Measurements from ENCODE around the gene MAML3. TPM values are rescaled to one million over a fixed set of nuclear protein-coding genes. Genes with fewer than 3 reads are reported as not detected.

Gene MAML3
- total RNA-seq, 6 donors from 2014 or later, result 9.6 to 31.4 (median 14.5) TPM

- ATAC-seq (ENCODE audit: low FRiP score in 2 of 2), result no peak
- H3K36me3 ChIP-seq, result peaks cover 0 to 4% (median 1%) of the 10 kb centered on the region in 4 donors
- H3K4me3 ChIP-seq, result no peak overlapping the region
- H3K4me1 ChIP-seq, result peaks cover 11 to 20% (median 15%) of the 10 kb centered on the region in 4 donors
- no peaks in the 10 kb centered on the region for H3K27me3 ChIP-seq
- DNase-seq, result no peak
- H3K9me3 ChIP-seq, result no peaks in the 10 kb centered on the region
- TF ChIP-seq CTCF (IDR thresholded peaks at IDR 0.05) (no peak), POLR2AphosphoS5 (IDR thresholded peaks at IDR 0.05) (no peak), EP300 (IDR thresholded peaks at IDR 0.05) (no peak), POLR2A (IDR thresholded peaks at IDR 0.05) (no peak)
- H3K27ac ChIP-seq, result no peak overlapping the region
- 25 to 76% methylated on average over 1 of the region's 1 CpG for WGBS, 2 donors
Observed at GRCh38 chr4:139686130-139686529, 467.9 kb downstream of the MAML3 start.

- DNase-seq (no peak), ATAC-seq (ENCODE audit: low FRiP score in 2 of 2) (no peak)
- peaks cover 0 to 5% (median 3%) of the 10 kb centered on the region in 4 donors for H3K36me3 ChIP-seq
- H3K27ac ChIP-seq, result no peak overlapping the region
- H3K27me3 ChIP-seq, result no peaks in the 10 kb centered on the region
- H3K4me1 ChIP-seq, result peaks cover 11 to 23% (median 15%) of the 10 kb centered on the region in 4 donors
- TF ChIP-seq POLR2AphosphoS5 (IDR thresholded peaks at IDR 0.05), result no peak
- no peak for TF ChIP-seq POLR2A (IDR thresholded peaks at IDR 0.05)
- no peak for TF ChIP-seq CTCF (IDR thresholded peaks at IDR 0.05)
- TF ChIP-seq EP300 (IDR thresholded peaks at IDR 0.05), result no peak
- no peak overlapping the region for H3K4me3 ChIP-seq
- WGBS, 2 donors, result 82 to 83% methylated on average over 5 of the region's 5 CpGs
- no peaks in the 10 kb centered on the region for H3K9me3 ChIP-seq
Observed at GRCh38 chr4:139685180-139685579, 468.8 kb downstream of the MAML3 start.

- no peak for ATAC-seq (ENCODE audit: low FRiP score in 2 of 2)
- 95 to 100% methylated on average over 1 of the region's 1 CpG for WGBS, 2 donors
Observed at GRCh38 chr4:139684351-139684750, 469.6 kb downstream of the MAML3 start.

GRCh38 chr4:139682741-139683151, 471.2 kb downstream of the MAML3 start:
- Histone ChIP-seq H3K9me3 (no peaks in the 10 kb centered on the region), H3K4me1 (peaks cover 11 to 25% (median 15%) of the 10 kb centered on the region in 4 donors), H3K4me3 (no peak overlapping the region), H3K36me3 (peaks cover 7 to 24% (median 13%) of the 10 kb centered on the region in 4 donors), H3K27me3 (no peaks in the 10 kb centered on the region), H3K27ac (peak overlapping the region in 3 of 4 donors; percentile 7 to 62 (median 16))
- ATAC-seq (ENCODE audit: low FRiP score in 2 of 2), result no peak
- no peak for DNase-seq
- 46 to 61% methylated on average over 6 of the region's 6 CpGs for WGBS, 2 donors
- no peak for TF ChIP-seq POLR2A (IDR thresholded peaks at IDR 0.05)
- TF ChIP-seq EP300 (IDR thresholded peaks at IDR 0.05), result no peak
- TF ChIP-seq CTCF (IDR thresholded peaks at IDR 0.05), result no peak
- TF ChIP-seq POLR2AphosphoS5 (IDR thresholded peaks at IDR 0.05), result no peak

More at GRCh38 chr4:139684351-139684750, 469.6 kb downstream of the MAML3 start:
- Histone ChIP-seq H3K36me3 (peaks cover 2 to 12% (median 6%) of the 10 kb centered on the region in 4 donors), H3K27ac (no peak overlapping the region), H3K4me1 (peaks cover 11 to 25% (median 15%) of the 10 kb centered on the region in 4 donors), H3K4me3 (no peak overlapping the region), H3K9me3 (no peaks in the 10 kb centered on the region), H3K27me3 (no peaks in the 10 kb centered on the region)
- no peak for DNase-seq
- TF ChIP-seq POLR2A (IDR thresholded peaks at IDR 0.05) (no peak), CTCF (IDR thresholded peaks at IDR 0.05) (no peak)

GRCh38 chr4:139682309-139682708, 471.7 kb downstream of the MAML3 start:
- Histone ChIP-seq H3K4me3 (no peak overlapping the region), H3K27ac (peak overlapping the region in 2 of 4 donors; percentile 7 to 62), H3K4me1 (peaks cover 11 to 22% (median 15%) of the 10 kb centered on the region in 4 donors), H3K27me3 (no peaks in the 10 kb centered on the region), H3K36me3 (peaks cover 7 to 24% (median 13%) of the 10 kb centered on the region in 4 donors), H3K9me3 (no peaks in the 10 kb centered on the region)
- TF ChIP-seq POLR2AphosphoS5 (IDR thresholded peaks at IDR 0.05), result no peak
- TF ChIP-seq CTCF (IDR thresholded peaks at IDR 0.05), result no peak
- no peak for TF ChIP-seq POLR2A (IDR thresholded peaks at IDR 0.05)
- no peak for TF ChIP-seq EP300 (IDR thresholded peaks at IDR 0.05)
- ATAC-seq (ENCODE audit: low FRiP score in 2 of 2) (no peak), DNase-seq (no peak)
- WGBS, 2 donors, result 82% methylated on average over 2 of the region's 2 CpGs

All from upper lobe of left lung (tissue), 6 donors.